ENCODE measurements around the gene DDX17.

DDX17 gene

DNA sequence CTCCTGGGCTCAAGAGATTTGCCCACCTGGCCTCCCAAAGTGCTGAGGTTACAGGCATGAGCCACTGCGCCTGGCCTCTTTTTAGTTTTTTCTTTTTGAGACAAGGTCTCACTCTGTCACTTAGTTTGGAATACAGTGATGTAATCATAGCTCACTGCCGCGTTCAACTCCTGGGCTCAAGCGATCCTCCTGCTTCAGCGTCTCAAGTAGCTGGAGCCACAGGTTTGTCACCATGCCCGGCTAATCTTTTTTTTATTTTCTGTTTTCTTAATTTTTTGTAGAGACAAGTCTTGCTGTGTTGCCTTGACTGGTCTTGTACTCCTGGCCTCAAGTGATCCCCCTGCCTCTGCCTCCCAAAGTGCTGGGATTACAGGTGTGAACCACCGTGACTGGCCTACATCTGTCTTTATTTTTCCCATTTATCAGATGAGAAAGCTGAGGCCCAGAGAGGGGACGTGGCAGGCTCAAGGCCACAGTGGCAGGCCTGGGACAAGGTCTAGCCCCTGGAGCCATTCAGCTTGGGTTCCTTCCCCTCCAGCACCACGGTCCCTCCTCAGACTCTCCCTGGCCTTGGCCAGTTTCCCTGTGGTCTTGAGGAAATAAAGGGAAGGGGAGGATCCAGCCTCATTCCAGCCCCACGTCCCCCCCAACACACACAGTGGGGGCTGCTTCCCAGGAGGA lies 41.0 kb downstream of the DDX17 start:
- H3K36me3 Mint-ChIP-seq = no peaks in the 10 kb centered on the region
- no peak overlapping the region for H3K4me3 Mint-ChIP-seq
- H3K27me3 Mint-ChIP-seq = peaks cover 27% of the 10 kb centered on the region
- no peak overlapping the region for H3K27ac Mint-ChIP-seq
- H3K9me3 Mint-ChIP-seq (ENCODE audit: low read depth) = no peaks in the 10 kb centered on the region
- H3K4me1 Mint-ChIP-seq (ENCODE audit: low read depth) = peaks cover 12% of the 10 kb centered on the region

DNA sequence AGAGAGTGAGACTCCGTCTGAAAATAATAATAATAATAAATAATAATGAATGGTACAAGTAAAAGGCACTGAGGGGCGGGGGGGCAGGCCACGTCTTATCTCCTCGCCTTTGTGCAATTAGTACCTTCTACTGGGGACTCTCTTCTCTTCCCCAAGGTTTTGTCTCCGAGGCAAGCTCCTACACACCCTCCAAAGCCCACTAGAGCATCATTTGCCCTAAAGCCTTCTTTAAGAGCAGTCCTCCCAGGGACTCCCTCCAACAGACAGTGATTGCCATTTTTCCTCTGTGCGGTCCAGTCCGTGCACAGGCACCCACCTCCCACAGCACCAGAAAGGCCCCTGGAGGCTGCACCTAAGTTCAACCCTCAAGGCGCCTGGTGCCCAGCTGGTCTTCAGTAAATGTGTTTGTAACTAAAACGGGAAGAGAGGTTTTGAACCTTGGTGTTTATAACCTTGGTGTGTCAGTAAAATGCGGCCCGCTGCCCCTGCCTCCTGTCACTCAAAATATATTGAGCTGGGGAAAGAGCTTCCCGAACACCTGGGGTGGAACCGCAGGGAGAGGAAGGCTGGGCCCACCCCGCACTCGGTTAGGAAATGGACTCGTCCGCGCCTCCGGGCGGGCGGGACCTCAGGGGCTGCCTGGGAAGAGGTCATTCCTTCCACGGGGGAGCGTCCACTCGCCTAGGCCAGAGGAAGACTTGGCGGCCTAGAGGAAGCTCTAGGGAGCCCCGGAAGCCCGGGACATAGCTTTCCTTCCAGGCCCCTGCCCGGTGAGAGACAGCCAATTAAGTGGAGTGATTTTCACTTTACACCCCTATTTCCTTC lies 42.9 kb downstream of the DDX17 start:
- Mint-ChIP-seq H3K36me3 (no peaks in the 10 kb centered on the region), H3K27ac (no peak overlapping the region), H3K27me3 (peaks cover 37% of the 10 kb centered on the region), H3K4me1 (ENCODE audit: low read depth) (peaks cover 12% of the 10 kb centered on the region), H3K9me3 (ENCODE audit: low read depth) (no peaks in the 10 kb centered on the region), H3K4me3 (no peak overlapping the region)

DNA sequence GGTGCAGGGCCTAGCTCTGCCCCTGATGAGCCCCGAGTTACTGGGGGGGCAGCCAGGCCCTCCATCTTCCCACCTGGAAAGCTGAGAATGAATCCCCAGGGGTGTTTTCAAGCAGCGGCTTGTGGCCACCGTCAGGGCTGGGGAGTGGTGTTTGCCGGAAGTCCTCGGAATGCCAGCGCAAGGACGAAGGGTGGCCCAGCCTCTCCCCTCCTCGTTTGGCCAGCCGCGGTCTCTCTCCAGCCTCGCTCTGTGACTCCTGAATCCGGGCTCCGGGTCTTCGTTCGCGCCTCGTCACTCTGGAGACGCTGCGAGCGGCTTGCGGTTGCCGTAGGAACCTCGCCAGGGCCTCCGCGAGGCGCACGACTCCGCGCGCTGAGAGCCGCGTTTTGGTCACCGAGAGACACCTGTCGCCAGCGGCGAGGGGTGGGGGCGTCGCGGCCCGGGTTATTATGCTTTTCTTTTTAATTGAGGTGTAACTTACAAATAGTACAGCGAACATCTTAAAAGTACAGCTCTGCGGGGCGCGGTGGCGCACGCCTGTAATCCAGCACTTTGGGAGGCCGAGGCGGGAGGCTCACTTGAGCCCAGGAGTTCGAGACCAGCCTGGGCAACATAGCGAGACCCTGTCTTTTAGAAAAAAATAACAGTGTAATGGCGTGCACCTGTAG lies 44.6 kb downstream of the DDX17 start:
- Mint-ChIP-seq H3K27me3 (peaks cover 47% of the 10 kb centered on the region), H3K36me3 (no peaks in the 10 kb centered on the region), H3K27ac (no peak overlapping the region), H3K4me3 (no peak overlapping the region), H3K4me1 (ENCODE audit: low read depth) (peaks cover 12% of the 10 kb centered on the region), H3K9me3 (ENCODE audit: low read depth) (no peaks in the 10 kb centered on the region)

DNA sequence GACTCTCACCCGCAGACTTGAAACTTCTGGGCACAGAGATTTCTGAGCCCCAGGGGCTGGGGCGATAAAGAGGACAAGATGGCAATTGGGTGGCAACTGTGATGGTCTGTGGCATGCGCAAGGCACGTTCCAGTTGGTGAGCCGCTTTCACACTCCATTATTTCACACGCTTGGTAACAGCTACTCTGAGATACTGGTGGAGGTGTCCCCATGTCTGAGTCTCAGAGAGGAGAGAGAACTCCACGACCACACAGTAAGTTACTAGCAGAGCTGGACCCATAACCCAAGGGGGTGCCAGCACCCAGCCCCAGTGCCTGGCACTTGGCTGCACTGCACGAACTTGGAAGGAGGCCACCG lies 45.1 kb downstream of the DDX17 start:
- peaks cover 16% of the 10 kb centered on the region for H3K4me1 Mint-ChIP-seq (ENCODE audit: low read depth)
- no peak overlapping the region for H3K27ac Mint-ChIP-seq
- H3K4me3 Mint-ChIP-seq = no peak overlapping the region
- no peaks in the 10 kb centered on the region for H3K9me3 Mint-ChIP-seq (ENCODE audit: low read depth)
- no peaks in the 10 kb centered on the region for H3K36me3 Mint-ChIP-seq
- H3K27me3 Mint-ChIP-seq = peaks cover 50% of the 10 kb centered on the region

GRCh38 chr22:38460426-38460840 lies 45.7 kb downstream of the DDX17 start:
- peaks cover 50% of the 10 kb centered on the region for H3K27me3 Mint-ChIP-seq
- no peaks in the 10 kb centered on the region for H3K9me3 Mint-ChIP-seq (ENCODE audit: low read depth)
- no peaks in the 10 kb centered on the region for H3K36me3 Mint-ChIP-seq
- H3K27ac Mint-ChIP-seq = no peak overlapping the region
- H3K4me3 Mint-ChIP-seq = no peak overlapping the region
- peaks cover 16% of the 10 kb centered on the region for H3K4me1 Mint-ChIP-seq (ENCODE audit: low read depth)

- Mint-ChIP-seq H3K27ac (no peak overlapping the region), H3K9me3 (ENCODE audit: low read depth) (no peaks in the 10 kb centered on the region), H3K36me3 (no peaks in the 10 kb centered on the region), H3K27me3 (peaks cover 47% of the 10 kb centered on the region), H3K4me1 (ENCODE audit: low read depth) (peaks cover 18% of the 10 kb centered on the region), H3K4me3 (peak overlapping the region; percentile 85)
These were observed 49.0 kb downstream of the DDX17 start for GRCh38 chr22:38456841-38457699.

DNA sequence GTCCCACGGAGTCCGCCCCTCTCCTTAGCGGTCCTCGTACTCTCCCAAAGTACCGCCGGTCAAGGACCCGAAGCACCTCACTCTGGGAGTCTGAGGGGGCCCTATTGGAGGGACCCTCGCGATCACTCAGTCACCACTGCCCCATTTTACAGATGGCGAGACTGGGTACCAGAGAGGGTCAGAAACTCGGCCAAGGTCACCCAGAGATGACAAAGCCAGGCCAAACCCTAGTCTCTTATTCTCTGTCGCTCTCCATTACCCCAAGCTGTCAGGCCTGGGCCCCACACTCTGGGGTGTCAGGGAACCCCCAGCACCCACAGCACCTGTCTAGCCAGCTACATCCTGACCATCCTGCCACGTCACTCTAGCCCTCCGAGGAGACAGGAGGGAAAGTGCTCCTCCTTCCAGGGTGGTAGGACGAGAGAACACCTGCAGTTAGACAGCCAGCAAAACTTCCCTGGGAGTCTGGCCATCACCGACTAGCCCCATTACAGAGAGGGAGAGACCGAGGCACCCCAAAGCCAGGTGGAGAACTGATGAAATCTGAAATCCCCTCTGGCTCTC lies 49.8 kb downstream of the DDX17 start:
- H3K36me3 Mint-ChIP-seq = no peaks in the 10 kb centered on the region
- H3K27me3 Mint-ChIP-seq = peaks cover 43% of the 10 kb centered on the region
- H3K9me3 Mint-ChIP-seq (ENCODE audit: low read depth) = no peaks in the 10 kb centered on the region
- H3K4me3 Mint-ChIP-seq = peak overlapping the region; percentile 85
- no peak overlapping the region for H3K27ac Mint-ChIP-seq
- H3K4me1 Mint-ChIP-seq (ENCODE audit: low read depth) = peaks cover 13% of the 10 kb centered on the region

DNA sequence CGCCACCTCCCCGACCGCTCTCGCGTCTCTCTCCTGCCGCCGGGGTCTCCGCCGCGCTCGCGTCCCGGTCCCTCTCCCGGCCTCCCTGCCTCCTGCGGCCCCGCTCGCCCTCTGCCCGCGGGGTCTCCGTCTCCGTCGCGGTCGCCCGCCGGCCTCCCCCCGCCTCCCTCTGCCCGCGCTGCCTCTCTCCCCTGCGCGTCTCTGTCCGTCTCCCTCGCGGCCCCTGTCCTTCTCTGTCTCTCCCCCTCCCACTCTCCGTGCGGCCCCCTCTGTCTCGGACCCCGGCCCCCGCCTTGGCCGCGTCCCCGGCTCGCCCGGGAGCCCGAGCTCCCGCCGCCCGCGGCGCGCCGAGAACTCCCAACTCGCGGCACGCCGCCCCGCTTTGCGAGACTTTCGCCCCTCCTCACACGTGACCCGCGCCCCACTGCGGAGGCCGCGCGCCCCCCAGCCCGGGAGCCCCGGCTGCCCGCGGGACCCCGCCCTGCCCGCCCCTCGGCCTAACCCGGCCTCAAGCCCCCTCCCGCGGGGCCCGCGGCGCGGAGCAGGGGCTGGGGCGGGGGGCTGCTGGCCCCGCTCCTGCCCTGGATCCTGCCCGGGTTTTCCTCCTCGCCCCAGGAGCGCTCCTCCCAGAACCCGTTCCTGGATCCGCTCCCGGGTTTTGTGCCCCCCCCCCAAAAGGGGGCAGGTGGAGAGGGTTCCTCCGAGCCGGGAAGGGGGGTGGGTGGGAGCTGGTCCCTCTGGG lies 50.4 kb downstream of the DDX17 start:
- no peaks in the 10 kb centered on the region for H3K9me3 Mint-ChIP-seq (ENCODE audit: low read depth)
- peak overlapping the region; percentile 56 for H3K4me3 Mint-ChIP-seq
- H3K27me3 Mint-ChIP-seq = peaks cover 43% of the 10 kb centered on the region
- H3K36me3 Mint-ChIP-seq = no peaks in the 10 kb centered on the region
- H3K4me1 Mint-ChIP-seq (ENCODE audit: low read depth) = peaks cover 13% of the 10 kb centered on the region
- H3K27ac Mint-ChIP-seq = no peak overlapping the region

GRCh38 chr22:38455076-38455529 lies 51.0 kb downstream of the DDX17 start, which contains the start of gene KCNJ4:
KCNJ4 (minus strand) TSS chr22:38455199; CDS start chr22:38428132, 27,067 bp downstream.
- H3K27me3 Mint-ChIP-seq = peaks cover 42% of the 10 kb centered on the region
- peak within 1 kb of the TSS; percentile 88 for H3K4me3 Mint-ChIP-seq
- peaks cover 13% of the 10 kb centered on the region for H3K4me1 Mint-ChIP-seq (ENCODE audit: low read depth)
- no peaks in the 10 kb centered on the region for H3K36me3 Mint-ChIP-seq
- H3K9me3 Mint-ChIP-seq (ENCODE audit: low read depth) = no peaks in the 10 kb centered on the region
- H3K27ac Mint-ChIP-seq = peak within 1 kb of the TSS; percentile 28

DNA sequence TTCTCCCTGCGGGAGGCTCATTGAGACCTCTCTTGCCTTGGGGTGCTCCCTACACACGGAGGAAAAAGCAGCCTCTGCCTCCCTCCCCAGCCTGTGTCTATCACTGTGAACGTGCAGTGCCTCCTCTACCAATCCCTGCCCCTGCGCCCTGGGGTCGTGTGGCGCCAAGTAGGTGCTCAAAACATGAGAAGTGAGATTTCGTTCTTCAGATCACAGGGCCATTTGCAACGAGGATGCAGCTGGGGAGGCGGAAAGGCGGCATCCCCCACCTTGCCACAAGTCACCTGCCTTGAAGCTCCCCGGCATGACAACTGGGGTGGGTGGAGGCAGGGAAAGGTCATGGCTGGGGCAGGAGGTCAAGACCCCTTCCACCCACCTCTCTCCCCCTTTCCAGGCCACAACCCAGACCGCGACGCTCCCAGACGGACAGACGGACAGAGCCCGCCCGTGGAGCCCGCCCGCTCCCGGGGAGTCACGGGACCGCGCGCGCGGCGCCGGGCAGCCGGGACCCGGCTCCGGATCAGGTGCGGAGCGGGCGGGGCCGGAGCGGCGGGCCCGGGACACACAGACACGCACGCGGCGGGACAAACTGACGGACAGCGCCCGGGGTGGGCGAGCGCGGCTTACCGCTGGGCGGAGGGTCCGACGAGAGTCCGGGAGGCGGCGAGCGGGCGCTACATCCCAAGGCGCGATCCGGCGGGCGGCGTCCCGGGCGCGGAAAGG lies 51.6 kb downstream of the DDX17 start:
- H3K27me3 Mint-ChIP-seq = peaks cover 42% of the 10 kb centered on the region
- H3K4me3 Mint-ChIP-seq = peak overlapping the region; percentile 88
- H3K36me3 Mint-ChIP-seq = no peaks in the 10 kb centered on the region
- H3K9me3 Mint-ChIP-seq (ENCODE audit: low read depth) = no peaks in the 10 kb centered on the region
- H3K27ac Mint-ChIP-seq = peak overlapping the region; percentile 28
- peaks cover 13% of the 10 kb centered on the region for H3K4me1 Mint-ChIP-seq (ENCODE audit: low read depth)

DNA sequence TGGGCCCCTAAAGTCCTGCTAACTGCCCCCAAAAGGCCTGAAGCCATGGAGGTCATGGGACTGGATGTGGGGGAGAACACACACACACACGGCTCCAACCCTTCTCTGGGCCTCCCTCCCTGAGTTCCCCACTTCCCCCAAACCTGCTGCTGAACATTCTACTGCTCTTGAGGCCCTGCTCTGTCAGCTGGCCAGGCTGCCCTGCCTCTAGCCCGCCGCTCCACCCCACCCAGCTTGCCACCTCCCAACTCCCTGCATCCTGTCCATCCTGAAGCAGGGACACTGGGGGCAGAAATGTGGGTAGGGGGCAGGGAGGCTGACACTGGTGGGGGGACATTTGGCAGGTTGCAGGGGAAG lies 52.1 kb downstream of the DDX17 start:
- no peaks in the 10 kb centered on the region for H3K9me3 Mint-ChIP-seq (ENCODE audit: low read depth)
- no peak overlapping the region for H3K27ac Mint-ChIP-seq
- peaks cover 39% of the 10 kb centered on the region for H3K27me3 Mint-ChIP-seq
- H3K4me1 Mint-ChIP-seq (ENCODE audit: low read depth) = peaks cover 13% of the 10 kb centered on the region
- H3K4me3 Mint-ChIP-seq = peak overlapping the region; percentile 88
- no peaks in the 10 kb centered on the region for H3K36me3 Mint-ChIP-seq

DNA sequence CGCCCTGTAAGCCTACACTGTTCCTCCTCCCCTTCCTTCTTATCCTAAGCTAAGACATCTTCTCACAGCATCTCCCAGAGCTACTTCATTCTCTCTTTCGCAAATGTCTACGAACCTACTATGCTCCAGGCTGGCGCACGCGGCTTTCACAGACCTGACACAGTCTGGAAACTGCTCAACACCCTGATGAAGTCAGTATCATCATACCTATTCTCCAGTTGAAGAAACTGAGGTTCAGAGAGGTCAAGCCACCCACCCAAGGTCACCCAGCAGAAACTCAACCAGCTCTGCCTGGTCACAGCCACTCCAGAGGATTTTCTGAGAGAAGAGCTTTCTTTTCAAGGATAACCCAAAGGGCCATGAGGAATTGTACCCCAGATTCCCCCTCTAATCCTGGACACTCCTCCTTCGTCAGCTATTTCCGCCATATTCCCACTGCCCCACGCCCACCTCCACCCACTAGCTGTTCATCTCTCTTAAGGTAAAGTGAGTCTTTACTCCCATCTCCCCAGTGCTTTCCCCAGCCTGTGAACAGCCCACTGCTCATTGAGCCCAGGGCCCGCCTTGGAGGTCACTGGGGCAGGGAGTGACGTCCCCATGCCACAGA lies 52.9 kb downstream of the DDX17 start:
- no peak overlapping the region for H3K27ac Mint-ChIP-seq
- H3K27me3 Mint-ChIP-seq = peaks cover 31% of the 10 kb centered on the region
- no peaks in the 10 kb centered on the region for H3K9me3 Mint-ChIP-seq (ENCODE audit: low read depth)
- peak overlapping the region; percentile 46 for H3K4me3 Mint-ChIP-seq
- no peaks in the 10 kb centered on the region for H3K36me3 Mint-ChIP-seq
- H3K4me1 Mint-ChIP-seq (ENCODE audit: low read depth) = peaks cover 13% of the 10 kb centered on the region

Data from activated naive CD8-positive, alpha-beta T cell (primary cell).